Stimulated activated naive CD4-positive, alpha-beta T cell treated with Interleukin-2 at 50 U/mL for 16 hours (primary cell): Measurements from ENCODE around the gene CHST11.

Experiments
- DNase-seq: peaks from one replicate; lab custom pipeline; 2025; lab: John Stamatoyannopoulos, UW

Gene CHST11

DNA sequence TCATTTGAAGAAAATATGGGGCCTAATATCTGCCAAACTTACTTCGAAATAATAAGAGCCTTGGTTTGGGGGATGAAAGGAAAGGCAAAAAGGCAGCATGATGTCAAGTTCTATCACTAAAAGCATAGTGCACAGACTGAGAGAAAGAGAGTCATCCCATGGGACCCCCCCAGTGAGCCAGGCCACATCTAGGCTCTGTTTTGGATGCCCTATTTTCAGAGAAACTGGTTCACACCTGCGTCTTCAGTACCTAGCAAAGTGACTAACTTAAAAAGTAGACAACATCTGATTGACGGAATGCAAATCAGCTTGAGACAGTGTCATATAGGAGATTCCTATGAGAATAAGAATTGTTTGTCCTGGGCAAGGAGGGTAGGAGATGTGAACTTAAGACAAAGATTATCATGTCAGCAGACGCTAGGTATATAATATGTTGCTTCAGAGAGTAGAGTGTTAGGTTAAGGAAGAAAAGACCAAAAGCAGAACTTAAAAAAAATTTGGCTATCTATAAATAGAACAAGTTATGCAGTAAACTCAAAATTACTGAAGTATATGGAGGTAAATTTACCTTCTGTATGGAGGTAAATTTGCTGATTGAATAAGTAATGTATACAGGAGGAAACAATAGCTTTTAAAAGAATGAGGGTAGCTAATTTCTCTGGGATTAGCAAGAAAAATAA lies 353.1 kb downstream of the CHST11 start:
- DNase-seq: no peak
